Kidney (tissue), 14 donors: Measurements from ENCODE around the gene NACA. TPM values are rescaled to one million over a fixed set of nuclear protein-coding genes. Genes with fewer than 3 reads are reported as not detected.

ENCODE experiments used
- DNase-seq, 5 donors: peaks; one replicate each; pipeline ENCODE4 v3.0.0-alpha.2; 2013 to 2020
- FAIRE-seq: peaks from 2 replicates; lab custom pipeline; 2012; peaks lifted over from hg19 to GRCh38; lab: Jason Lieb, UNC
- H3K27ac ChIP-seq, 2 donors: one replicate each; pipeline ENCODE4 v1.7.0; 2013; ENCODE audit warnings: low read depth in 2 of 2, low read length in 2 of 2, inconsistent platforms in 1 of 2
- H3K27me3 ChIP-seq: one replicate; pipeline ENCODE4 v1.7.1; 2013; ENCODE audit warnings: low read length, inconsistent platforms; ENCODE audit not compliant: control insufficient read depth, insufficient read depth
- H3K36me3 ChIP-seq, 3 donors: one replicate each; pipeline versions ENCODE4 v1.7.0 to v1.7.1; 2013; ENCODE audit warnings: low read length in 3 of 3, control low read depth in 1 of 3, inconsistent platforms in 1 of 3; ENCODE audit not compliant: insufficient read depth in 3 of 3, control insufficient read depth in 2 of 3
- H3K4me1 ChIP-seq, 3 donors: one replicate each; pipeline versions ENCODE4 v1.7.0 to v1.7.1; 2013; ENCODE audit warnings: low read length in 3 of 3, inconsistent platforms in 1 of 3, low read depth in 1 of 3; ENCODE audit not compliant: control insufficient read depth in 2 of 3, insufficient read depth in 2 of 3
- H3K4me3 ChIP-seq, 3 donors: one replicate each; pipeline versions ENCODE4 v1.7.0 to v1.8.1; 2013; ENCODE audit warnings: low read length in 3 of 3, control low read depth in 1 of 3, inconsistent platforms in 1 of 3
- H3K9ac ChIP-seq, 3 donors: one replicate each; pipeline versions ENCODE4 v1.7.0 to v1.7.1; 2013; ENCODE audit warnings: low read length in 3 of 3, control low read depth in 1 of 3, inconsistent platforms in 1 of 3
- H3K9me3 ChIP-seq, 3 donors: one replicate each; pipeline versions ENCODE4 v1.7.0 to v1.7.1; 2013; ENCODE audit warnings: low read length in 3 of 3, control low read depth in 1 of 3, inconsistent platforms in 1 of 3; ENCODE audit not compliant: control insufficient read depth in 2 of 3, insufficient read depth in 1 of 3
- CTCF ChIP-seq: IDR thresholded peaks from 3 replicates; pipeline ENCODE4 v1.5.1; 2012; ENCODE audit warnings: mild to moderate bottlenecking, moderate library complexity, borderline replicate concordance; ENCODE audit not compliant: insufficient read depth; ENCODE audit errors: extremely low read depth
- intact Hi-C: fragments of 100-400 bp; cut with DNase I; formaldehyde crosslinking; loops from one replicate; pipeline ENCODE4 v1.11.1; 2022
- polyA plus RNA-seq: library from polyadenylated mRNA; stranded (reverse); fragments of 350-450 nt; fragmentation: Illumina TruSeq; extraction: RNeasy Lipid Tissue Mini Kit (QIAGEN cat#74804); gene quantifications from one replicate; pipeline ENCODE4 v1.2.3, GENCODE V29; 2014; ENCODE audit warnings: low read depth, low replicate concordance; ENCODE audit not compliant: insufficient read depth
- total RNA-seq: library from RNA; stranded (reverse); fragmentation: NEBNext Ultra II Directional; extraction: Animal tissue kit (Norgen Biotek cat#: 25700); gene quantifications from one replicate; pipeline ENCODE4 v1.2.1, GENCODE V29; 2021
- donor health status: control.
- donor health status: control.
- donor health status: control.
- donor health status: control.
- donor health status: control.
- donor health status: DM: yes; HTN: yes; CAD: no.
- donor health status: Normal renal cell carcinoma (clear cell type).

NACA gene
- total and polyA plus RNA-seq, 2 donors from 2014 or later = 660 to 1,180 TPM

GRCh38 chr12:56716458-56716857 lies 8.6 kb downstream of the NACA start:
- no peaks in the 10 kb centered on the region for H3K9me3 ChIP-seq
- no peaks in the 10 kb centered on the region for H3K27me3 ChIP-seq
- H3K4me1 ChIP-seq = peaks cover 0 to 9% (median 4%) of the 10 kb centered on the region in 3 donors
- H3K9ac ChIP-seq = no peak overlapping the region
- intact Hi-C loops = no loop called here
- H3K27ac ChIP-seq = no peak overlapping the region
- H3K36me3 ChIP-seq = peaks cover 16 to 32% (median 29%) of the 10 kb centered on the region in 3 donors
- H3K4me3 ChIP-seq = no peak overlapping the region
- no peak for FAIRE-seq
- no peak for DNase-seq
- TF ChIP-seq CTCF = no peak

- intact Hi-C loops = no loop called here
These were observed 9.3 kb downstream of the NACA start for GRCh38 chr12:56715798-56716197.

GRCh38 chr12:56714431-56714929 lies 10.6 kb downstream of the NACA start:
- Histone ChIP-seq H3K36me3 (peaks cover 14 to 33% (median 32%) of the 10 kb centered on the region in 3 donors), H3K27me3 (no peaks in the 10 kb centered on the region), H3K9me3 (no peaks in the 10 kb centered on the region), H3K9ac (no peak overlapping the region), H3K27ac (no peak overlapping the region), H3K4me1 (no peaks in the 10 kb centered on the region), H3K4me3 (no peak overlapping the region)
- no peak for DNase-seq
- FAIRE-seq = no peak
- TF ChIP-seq CTCF = no peak
- intact Hi-C loops = no loop called here

More at GRCh38 chr12:56715798-56716197, 9.3 kb downstream of the NACA start:
- H3K27ac ChIP-seq = no peak overlapping the region
- H3K36me3 ChIP-seq = peaks cover 16 to 36% (median 32%) of the 10 kb centered on the region in 3 donors
- DNase-seq (no peak), FAIRE-seq (no peak)
- no peak overlapping the region for H3K9ac ChIP-seq
- H3K4me1 ChIP-seq = peaks cover 0 to 5% (median 0%) of the 10 kb centered on the region in 3 donors
- H3K9me3 ChIP-seq = no peaks in the 10 kb centered on the region
- no peaks in the 10 kb centered on the region for H3K27me3 ChIP-seq
- no peak overlapping the region for H3K4me3 ChIP-seq
- no peak for TF ChIP-seq CTCF

- DNase-seq = no peak
- H3K27me3 ChIP-seq = no peaks in the 10 kb centered on the region
- H3K9me3 ChIP-seq = no peaks in the 10 kb centered on the region
- no peaks in the 10 kb centered on the region for H3K4me1 ChIP-seq
- H3K4me3 ChIP-seq = no peak overlapping the region
- FAIRE-seq = no peak
- no peak for TF ChIP-seq CTCF
- no peak overlapping the region for H3K27ac ChIP-seq
- H3K36me3 ChIP-seq = peaks cover 14 to 33% (median 25%) of the 10 kb centered on the region in 3 donors
- intact Hi-C loops = no loop called here
- no peak overlapping the region for H3K9ac ChIP-seq
These were observed 11.8 kb downstream of the NACA start for GRCh38 chr12:56713345-56713744.
